ENCODE data around the gene MYL7.

Gene MYL7

GRCh38 chr7:44150966-44151941 lies 10.1 kb upstream of the MYL7 start:
- H3K9me3 ChIP-seq (ENCODE audit: control insufficient read depth, insufficient read depth, low read length): no peaks in the 10 kb centered on the region
- no peaks in the 10 kb centered on the region for H3K4me1 ChIP-seq (ENCODE audit: control insufficient read depth, low read length)
- TF ChIP-seq CTCF (IDR thresholded peaks at IDR 0.05; ENCODE audit: low read depth, low read length, poor library complexity, severe bottlenecking) (no peak), EZH2phosphoT487 (IDR thresholded peaks at IDR 0.05; ENCODE audit: borderline replicate concordance, low read length) (no peak)
- H3K27me3 ChIP-seq (ENCODE audit: control insufficient read depth, low read length): peaks cover 5% of the 10 kb centered on the region; the same call in 1 of the 2 replicates
- H4K20me1 ChIP-seq (ENCODE audit: control insufficient read depth, insufficient read depth, low read depth, low read length): no peaks in the 10 kb centered on the region
- no peaks in the 10 kb centered on the region for H3K36me3 ChIP-seq (ENCODE audit: control insufficient read depth, low read length)
- H3K4me2 ChIP-seq (ENCODE audit: low read length): no peak overlapping the region
- no peaks in the 10 kb centered on the region for H3K79me2 ChIP-seq (ENCODE audit: control insufficient read depth, low read length)
- no peak overlapping the region for H3K4me3 ChIP-seq (ENCODE audit: low read length)
- no peaks in the 10 kb centered on the region for H3K9me2 ChIP-seq (replicated peaks; ENCODE audit: control insufficient read depth, low read length)
- no peak overlapping the region for H3K27ac ChIP-seq (ENCODE audit: low read depth, low read length)
- no peaks in the 10 kb centered on the region for H3F3A ChIP-seq (ENCODE audit: control insufficient read depth, insufficient read depth)

- H3K4me2 ChIP-seq (ENCODE audit: low read length): no peak overlapping the region
- H3K4me1 ChIP-seq (ENCODE audit: control insufficient read depth, low read length): no peaks in the 10 kb centered on the region
- H3F3A ChIP-seq (ENCODE audit: control insufficient read depth, insufficient read depth): no peaks in the 10 kb centered on the region
- H3K9me3 ChIP-seq (ENCODE audit: control insufficient read depth, insufficient read depth, low read length): no peaks in the 10 kb centered on the region
- H3K27ac ChIP-seq (ENCODE audit: low read depth, low read length): no peak overlapping the region
- TF ChIP-seq CTCF (IDR thresholded peaks at IDR 0.05; ENCODE audit: low read depth, low read length, poor library complexity, severe bottlenecking): no peak
- no peak for TF ChIP-seq EZH2phosphoT487 (IDR thresholded peaks at IDR 0.05; ENCODE audit: borderline replicate concordance, low read length)
- H3K36me3 ChIP-seq (ENCODE audit: control insufficient read depth, low read length): no peaks in the 10 kb centered on the region
- H3K9me2 ChIP-seq (replicated peaks; ENCODE audit: control insufficient read depth, low read length): no peaks in the 10 kb centered on the region
- H3K4me3 ChIP-seq (ENCODE audit: low read length): no peak overlapping the region
- H3K27me3 ChIP-seq (ENCODE audit: control insufficient read depth, low read length): peaks cover 5% of the 10 kb centered on the region; the same call in 1 of the 2 replicates
- H3K79me2 ChIP-seq (ENCODE audit: control insufficient read depth, low read length): no peaks in the 10 kb centered on the region
- H4K20me1 ChIP-seq (ENCODE audit: control insufficient read depth, insufficient read depth, low read depth, low read length): no peaks in the 10 kb centered on the region
These were observed 9.3 kb upstream of the MYL7 start for GRCh38 chr7:44150466-44150832.

- Histone ChIP-seq H3F3A (ENCODE audit: control insufficient read depth, insufficient read depth) (no peaks in the 10 kb centered on the region), H3K4me3 (ENCODE audit: low read length) (no peak overlapping the region), H3K9me3 (ENCODE audit: control insufficient read depth, insufficient read depth, low read length) (no peaks in the 10 kb centered on the region), H3K4me1 (ENCODE audit: control insufficient read depth, low read length) (no peaks in the 10 kb centered on the region), H3K27ac (ENCODE audit: low read depth, low read length) (no peak overlapping the region), H3K79me2 (ENCODE audit: control insufficient read depth, low read length) (no peaks in the 10 kb centered on the region), H4K20me1 (ENCODE audit: control insufficient read depth, insufficient read depth, low read depth, low read length) (no peaks in the 10 kb centered on the region), H3K9me2 (replicated peaks; ENCODE audit: control insufficient read depth, low read length) (no peaks in the 10 kb centered on the region), H3K36me3 (ENCODE audit: control insufficient read depth, low read length) (no peaks in the 10 kb centered on the region), H3K4me2 (ENCODE audit: low read length) (no peak overlapping the region), H3K27me3 (ENCODE audit: control insufficient read depth, low read length) (peaks cover 3% of the 10 kb centered on the region; the same call in 1 of the 2 replicates)
- no peak for TF ChIP-seq CTCF (IDR thresholded peaks at IDR 0.05; ENCODE audit: low read depth, low read length, poor library complexity, severe bottlenecking)
- TF ChIP-seq EZH2phosphoT487 (IDR thresholded peaks at IDR 0.05; ENCODE audit: borderline replicate concordance, low read length): no peak
These were observed 8.7 kb upstream of the MYL7 start for GRCh38 chr7:44149571-44150465.

Measured in DOHH2 (cell line).